ENCODE measurements around the gene AOPEP. TPM values are rescaled to one million over a fixed set of nuclear protein-coding genes. Genes with fewer than 3 reads are reported as not detected.

AOPEP gene
- total and polyA plus RNA-seq, 2 of the 13 experiments (the other 11 are each of a cell fraction or from before 2014, with no cell fraction given) = 22.2 to 41.6 TPM

DNA sequence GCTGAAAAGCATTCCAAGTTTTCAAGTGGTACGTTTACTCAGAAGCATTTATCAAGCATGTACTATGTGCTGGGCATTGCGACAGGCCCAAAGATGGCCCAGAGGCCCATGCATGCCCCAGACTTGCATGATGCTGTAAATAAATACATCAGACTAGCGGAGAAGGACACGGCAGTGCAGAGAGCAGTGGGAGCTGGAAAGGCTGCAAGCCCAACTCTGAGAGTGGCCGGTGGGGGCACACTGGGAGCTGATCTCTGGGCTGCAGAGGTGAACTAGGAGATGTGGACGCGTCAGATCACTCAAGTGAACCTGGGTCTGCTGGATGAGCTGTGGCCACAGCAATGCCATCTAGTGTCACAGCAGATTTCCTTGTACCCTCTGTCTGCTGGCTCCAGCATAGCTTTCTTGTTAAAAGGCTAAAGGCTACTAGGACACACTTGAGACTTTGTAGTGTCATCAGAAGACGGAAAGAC, 344.1 kb downstream of the AOPEP start (continued):
- no peak for TF ChIP-seq NR1H2 (CRISPR knock-in tag; IDR thresholded peaks at IDR 0.05; ENCODE audit: borderline replicate concordance, low read depth)
- no peak for TF ChIP-seq ZNF615 (CRISPR knock-in tag; IDR thresholded peaks at IDR 0.05; ENCODE audit: borderline replicate concordance)
- no peak for TF ChIP-seq LCORL (IDR thresholded peaks at IDR 0.05)
- peak; percentile 71 for TF ChIP-seq LCORL (CRISPR knock-in tag; IDR thresholded peaks at IDR 0.05)
- no peak for TF ChIP-seq ZNF350 (CRISPR knock-in tag; IDR thresholded peaks at IDR 0.05; ENCODE audit: borderline replicate concordance, low read depth)
- no peak for TF ChIP-seq JUNB (CRISPR knock-in tag; IDR thresholded peaks at IDR 0.05; ENCODE audit: borderline replicate concordance)
- TF ChIP-seq, protein P1, sequence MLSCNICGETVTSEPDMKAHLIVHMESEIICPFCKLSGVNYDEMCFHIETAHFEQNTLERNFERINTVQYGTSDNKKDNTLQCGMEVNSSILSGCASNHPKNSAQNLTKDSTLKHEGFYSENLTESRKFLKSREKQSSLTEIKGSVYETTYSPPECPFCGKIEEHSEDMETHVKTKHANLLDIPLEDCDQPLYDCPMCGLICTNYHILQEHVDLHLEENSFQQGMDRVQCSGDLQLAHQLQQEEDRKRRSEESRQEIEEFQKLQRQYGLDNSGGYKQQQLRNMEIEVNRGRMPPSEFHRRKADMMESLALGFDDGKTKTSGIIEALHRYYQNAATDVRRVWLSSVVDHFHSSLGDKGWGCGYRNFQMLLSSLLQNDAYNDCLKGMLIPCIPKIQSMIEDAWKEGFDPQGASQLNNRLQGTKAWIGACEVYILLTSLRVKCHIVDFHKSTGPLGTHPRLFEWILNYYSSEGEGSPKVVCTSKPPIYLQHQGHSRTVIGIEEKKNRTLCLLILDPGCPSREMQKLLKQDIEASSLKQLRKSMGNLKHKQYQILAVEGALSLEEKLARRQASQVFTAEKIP (CRISPR knock-in tag; IDR thresholded peaks at IDR 0.05; ENCODE audit: borderline replicate concordance) = no peak
- TF ChIP-seq AGO2 (optimal IDR thresholded peaks at IDR 0.05; ENCODE audit: low read depth, low read length) = no peak
- TF ChIP-seq DMTF1 (CRISPR knock-in tag; IDR thresholded peaks at IDR 0.05) = no peak
- TF ChIP-seq ZNF660 (CRISPR knock-in tag; IDR thresholded peaks at IDR 0.05; ENCODE audit: borderline replicate concordance, low read depth) = no peak
- no peak for TF ChIP-seq ZNF703 (CRISPR knock-in tag; IDR thresholded peaks at IDR 0.05; ENCODE audit: borderline replicate concordance)
- TF ChIP-seq ETS1 (CRISPR knock-in tag; IDR thresholded peaks at IDR 0.05) = no peak
- peak; percentile 77 for TF ChIP-seq UBTF (CRISPR knock-in tag; IDR thresholded peaks at IDR 0.05)
- no peak; the same call in 1 of the 2 replicates for TF ChIP-seq TBX3 (IDR thresholded peaks at IDR 0.05; ENCODE audit: borderline replicate concordance)
- no peak for TF ChIP-seq ATAD3A (CRISPR knock-in tag; IDR thresholded peaks at IDR 0.05)
- no peak for TF ChIP-seq DNMT1 (CRISPR knock-in tag; IDR thresholded peaks at IDR 0.05)
- no peak for TF ChIP-seq IRF9 (CRISPR knock-in tag; IDR thresholded peaks at IDR 0.05; ENCODE audit: borderline replicate concordance)
- no peak for TF ChIP-seq MATR3 (CRISPR knock-in tag; IDR thresholded peaks at IDR 0.05)
- TF ChIP-seq SP5 (CRISPR knock-in tag; IDR thresholded peaks at IDR 0.05; ENCODE audit: borderline replicate concordance, low read depth) = no peak
- TF ChIP-seq NONO (IDR thresholded peaks at IDR 0.05) = no peak
- 0 out of 2 replicates have a peak, but pooled peaks have one; percentile 20 for TF ChIP-seq NONO (CRISPR knock-in tag; conservative IDR thresholded peaks at IDR 0.05)
- no peak for TF ChIP-seq ZNF367 (CRISPR knock-in tag; IDR thresholded peaks at IDR 0.05; ENCODE audit: borderline replicate concordance)
- TF ChIP-seq HOXD1 (CRISPR knock-in tag; IDR thresholded peaks at IDR 0.05) = no peak
